Central memory CD4-positive, alpha-beta T cell (primary cell): ENCODE data around the gene SZT2.
"Not testable (repeated sequence)": the region's sequence is repeated elsewhere in the genome, so short reads cannot be mapped to it uniquely, and the experiment has no call there.

ENCODE experiments used
- DNase-seq: peaks from one replicate; pipeline ENCODE4 v3.0.0; 2022

The SZT2 gene

GRCh38 chr1:43501806-43502205, 112.1 kb downstream of the SZT2 start:
- DNase-seq, result not testable (repeated sequence)

GRCh38 chr1:43503534-43503933, 113.8 kb downstream of the SZT2 start:
- DNase-seq, result no peak
